NCI-H2196 treated with DMSO at 0.1 percent for 48 hours (cell line): ENCODE data around the gene NMB.

Source experiments
- DNase-seq: peaks from one replicate; lab custom pipeline; 2025; ENCODE audit not compliant: unreplicated experiment; lab: John Stamatoyannopoulos, UW

The NMB gene

GRCh38 chr15:84620626-84621025 lies 37.4 kb downstream of the NMB start:
- DNase-seq: no peak

DNA sequence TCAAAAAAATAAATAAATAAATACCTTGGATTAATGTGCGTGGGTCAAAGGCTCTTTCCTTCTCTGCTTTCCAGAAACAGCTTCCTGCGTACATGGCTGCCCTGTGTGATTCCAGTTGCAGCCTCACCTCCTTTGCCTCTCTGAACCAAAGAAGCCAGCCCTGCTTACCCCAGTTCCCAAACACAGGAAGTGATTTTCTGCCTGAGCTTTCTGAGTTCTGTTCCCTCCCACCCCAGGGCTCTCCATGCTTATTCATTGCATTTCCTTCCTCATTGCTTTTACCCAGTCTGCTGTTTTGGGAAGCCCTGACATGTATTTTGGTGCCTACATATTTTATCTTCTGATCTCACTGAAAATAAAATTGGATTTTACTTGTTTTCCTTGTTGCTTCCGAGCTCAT lies 41.8 kb downstream of the NMB start:
- DNase-seq: no peak

DNA sequence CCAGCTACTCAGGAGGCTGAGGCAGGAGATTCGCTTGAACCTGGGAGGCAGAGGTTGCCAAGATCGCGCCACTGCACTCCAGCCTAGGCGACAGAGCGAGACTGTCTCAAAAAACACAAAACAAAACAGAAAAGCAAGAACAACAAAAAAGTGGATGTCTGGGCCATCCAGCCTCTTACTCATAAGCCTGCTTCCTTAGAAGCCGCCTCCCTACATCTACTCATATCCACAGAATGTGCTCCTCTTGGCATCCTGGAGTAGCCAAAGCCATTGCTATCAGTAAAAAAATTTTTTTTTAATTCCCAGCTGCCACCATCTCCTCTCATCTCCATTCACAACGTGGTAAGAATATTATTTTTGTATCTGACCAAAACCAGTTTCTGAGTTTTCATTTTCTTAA lies 46.4 kb downstream of the NMB start:
- no peak for DNase-seq

GRCh38 chr15:84609818-84610525 lies 48.0 kb downstream of the NMB start:
- no peak for DNase-seq

DNA sequence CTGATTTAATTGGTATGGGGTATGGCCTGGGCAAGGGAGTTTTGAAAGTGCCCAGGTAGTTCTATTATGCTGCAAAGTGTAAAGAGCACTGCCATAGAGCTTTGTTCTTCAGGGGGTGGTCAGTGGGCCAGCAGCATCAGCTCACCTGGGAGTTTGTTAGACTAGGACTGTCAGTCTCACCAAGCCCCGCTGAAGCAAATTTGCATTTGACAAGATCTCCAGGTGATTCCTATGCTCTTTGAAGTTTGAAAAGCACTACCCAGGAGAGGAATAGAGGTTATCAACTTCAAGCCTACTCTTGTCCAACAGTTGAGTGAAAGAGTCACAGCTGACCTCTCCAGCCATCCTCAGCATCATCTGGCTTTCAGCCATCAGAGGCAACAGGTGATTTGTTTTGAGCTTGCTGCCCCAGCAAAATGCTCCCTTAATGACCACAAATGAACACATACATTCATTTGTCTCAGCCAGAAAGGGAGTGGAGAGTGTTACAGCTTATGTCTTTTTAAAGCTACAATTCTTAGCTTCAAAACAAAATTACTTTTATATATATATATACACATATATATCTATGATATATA lies 49.2 kb downstream of the NMB start:
- no peak for DNase-seq

DNA sequence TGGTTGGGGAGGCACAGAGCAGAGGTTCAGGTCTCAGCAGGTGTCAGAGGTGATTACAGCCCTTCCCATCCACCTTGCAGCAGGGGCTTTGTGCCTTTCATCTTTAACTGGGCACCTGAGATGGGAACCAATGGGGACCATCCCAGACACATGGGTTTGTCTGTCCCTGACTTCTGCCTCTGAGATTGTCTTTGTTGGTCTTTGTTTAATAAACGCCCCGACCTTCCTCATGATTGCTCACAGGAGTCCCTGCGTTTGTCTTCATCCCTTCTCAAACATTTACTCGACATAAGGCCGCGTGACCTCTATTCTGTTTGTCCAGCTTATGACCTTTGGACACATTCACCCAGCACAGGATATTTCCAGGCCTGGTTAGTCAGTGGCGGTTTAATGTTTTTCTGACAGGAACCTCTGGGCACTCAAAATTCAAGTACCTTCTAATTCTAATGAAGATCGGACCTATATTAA lies 51.3 kb downstream of the NMB start:
- no peak for DNase-seq

DNA sequence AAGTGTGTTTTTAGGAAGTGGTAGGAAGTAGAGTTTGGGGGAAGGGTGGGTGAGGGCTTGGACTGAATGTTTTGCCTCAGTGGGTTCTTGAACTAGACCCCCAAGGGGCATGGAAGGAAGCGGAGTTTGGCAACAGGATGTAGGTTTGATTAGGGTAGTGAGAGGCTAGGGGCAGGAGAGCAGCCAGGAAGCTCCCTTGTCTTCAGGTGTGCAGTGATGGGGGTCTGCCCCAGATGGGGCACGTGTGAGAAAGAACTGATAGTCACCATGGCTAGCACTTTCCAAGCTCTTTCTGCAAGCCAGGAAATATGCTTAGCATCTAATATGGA lies 52.5 kb downstream of the NMB start:
- no peak for DNase-seq
